Mesangial cell (primary cell): ENCODE results near the gene ABCC8. TPM values are rescaled to one million over a fixed set of nuclear protein-coding genes. Genes with fewer than 3 reads are reported as not detected.

Source experiments
- total RNA-seq: library from RNA; depleted of rRNA; stranded (reverse); fragments of >200 nt; gene quantifications from 2 replicates; pipeline ENCODE4 v1.2.3, GENCODE V29; 2015

Gene ABCC8
- not detected in 2 replicates for total RNA-seq

DNA sequence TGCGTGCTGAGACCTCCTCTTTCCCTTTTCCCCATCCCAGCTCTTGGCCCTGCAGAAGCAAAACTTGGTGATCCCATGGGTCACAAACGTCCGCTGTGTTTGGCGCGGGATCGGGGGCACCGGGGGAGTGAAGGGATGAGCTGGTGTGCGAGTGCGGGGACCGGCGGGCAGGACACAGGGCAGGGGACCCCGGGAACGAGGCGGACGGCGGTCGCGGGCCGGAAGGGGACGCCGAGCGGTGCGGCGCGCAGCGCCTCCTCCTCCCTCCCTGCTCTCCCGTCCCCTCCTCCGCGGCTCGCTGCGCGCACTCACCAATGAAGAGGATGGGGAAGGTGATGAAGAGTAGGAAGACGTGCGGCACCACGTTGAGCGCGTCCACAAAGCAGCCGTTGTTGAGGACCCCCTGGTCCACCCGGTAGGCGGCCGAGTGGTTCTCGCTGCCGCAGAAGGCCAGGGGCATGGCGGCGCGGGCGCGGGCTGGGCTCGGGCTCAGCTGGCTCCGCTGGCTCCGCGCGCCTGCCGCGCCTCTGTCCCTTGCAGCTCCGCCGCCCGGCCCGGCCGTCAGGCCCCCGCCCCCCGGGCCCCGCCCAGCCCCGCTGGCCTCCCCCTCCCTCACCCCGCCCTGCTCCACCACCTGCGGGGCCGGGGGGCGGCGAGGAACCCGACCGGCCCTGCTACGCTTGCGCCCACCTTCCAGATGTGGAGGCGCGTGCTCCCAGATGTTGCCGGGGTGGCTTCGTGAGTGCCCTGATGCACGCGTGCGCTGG is at the start of gene ABCC8:
ABCC8 (minus strand) TSS at position 529 of the 767 bp plus-strand sequence; CDS start at position 460, 69 bp downstream.

GRCh38 chr11:17388609-17389210 is 87.9 kb downstream of the ABCC8 start, which contains the start of gene KCNJ11:
KCNJ11 (minus strand) TSS chr11:17388659; CDS start chr11:17388091, 568 bp downstream.

GRCh38 chr11:17351510-17352176 is 125.0 kb downstream of the ABCC8 start, which contains the start of gene NCR3LG1:
NCR3LG1 (plus strand) TSS chr11:17351800; CDS start chr11:17351970, 170 bp downstream.

Other genes starting within 250 kb of the ABCC8 start
- 10.9 and 20.0 TPM in 2 replicates for gene NUCB2, start 200.1 kb downstream of the ABCC8 start, total RNA-seq
- 3.3 and 5.5 TPM in 2 replicates for gene NCR3LG1, start 125.0 kb downstream of the ABCC8 start, total RNA-seq
- 0.38 and 0.49 TPM in 2 replicates for gene KCNJ11, start 88.2 kb downstream of the ABCC8 start, total RNA-seq
- gene USH1C, start 67.6 kb upstream of the ABCC8 start, total RNA-seq = 1.1 TPM in 1 of 2 replicates, not detected in the other
- gene OTOG, start 70.4 kb upstream of the ABCC8 start, total RNA-seq = not detected in 2 replicates
- not detected in 2 replicates for gene MYOD1, start 242.7 kb upstream of the ABCC8 start, total RNA-seq